GM19193 (cell line): ENCODE measurements around the gene INF2.

ENCODE experiments used
- POLR2A ChIP-seq: IDR thresholded peaks from 4 replicates; pipeline ENCODE4 v1.6.1; 2011; ENCODE audit not compliant: insufficient read depth, insufficient read length; ENCODE audit errors: extremely low read depth

Gene INF2

GRCh38 chr14:104747876-104748275 lies 58.5 kb downstream of the INF2 start:
- no peak for TF ChIP-seq POLR2A

DNA sequence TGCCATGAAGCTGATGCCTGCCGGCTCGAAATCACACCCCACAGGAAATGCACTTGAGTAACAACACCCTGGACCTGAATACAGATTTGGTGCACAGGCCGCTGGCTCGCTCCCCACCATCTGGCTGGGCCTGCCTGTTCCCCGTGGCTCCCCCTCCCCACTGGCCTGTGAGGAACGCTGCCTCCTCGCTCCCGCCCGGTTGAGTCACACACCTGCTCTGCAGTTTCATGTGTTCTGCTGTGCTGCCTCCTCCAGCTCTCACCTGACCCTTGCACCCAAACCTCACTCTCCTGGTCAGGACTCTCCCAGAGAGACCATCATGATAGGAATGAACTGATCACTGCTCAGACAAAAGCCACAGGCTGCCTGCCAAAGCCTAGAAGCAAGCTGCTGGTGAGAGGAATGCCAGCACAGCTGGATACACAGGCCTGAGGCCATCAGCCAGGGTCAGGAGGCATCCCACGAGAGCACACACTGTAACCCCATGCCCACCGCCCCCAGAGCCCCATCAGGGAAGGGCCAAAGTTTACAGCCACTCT lies 59.8 kb downstream of the INF2 start:
- no peak for TF ChIP-seq POLR2A

- no peak for TF ChIP-seq POLR2A
Measured at GRCh38 chr14:104750056-104750752, 60.8 kb downstream of the INF2 start.

DNA sequence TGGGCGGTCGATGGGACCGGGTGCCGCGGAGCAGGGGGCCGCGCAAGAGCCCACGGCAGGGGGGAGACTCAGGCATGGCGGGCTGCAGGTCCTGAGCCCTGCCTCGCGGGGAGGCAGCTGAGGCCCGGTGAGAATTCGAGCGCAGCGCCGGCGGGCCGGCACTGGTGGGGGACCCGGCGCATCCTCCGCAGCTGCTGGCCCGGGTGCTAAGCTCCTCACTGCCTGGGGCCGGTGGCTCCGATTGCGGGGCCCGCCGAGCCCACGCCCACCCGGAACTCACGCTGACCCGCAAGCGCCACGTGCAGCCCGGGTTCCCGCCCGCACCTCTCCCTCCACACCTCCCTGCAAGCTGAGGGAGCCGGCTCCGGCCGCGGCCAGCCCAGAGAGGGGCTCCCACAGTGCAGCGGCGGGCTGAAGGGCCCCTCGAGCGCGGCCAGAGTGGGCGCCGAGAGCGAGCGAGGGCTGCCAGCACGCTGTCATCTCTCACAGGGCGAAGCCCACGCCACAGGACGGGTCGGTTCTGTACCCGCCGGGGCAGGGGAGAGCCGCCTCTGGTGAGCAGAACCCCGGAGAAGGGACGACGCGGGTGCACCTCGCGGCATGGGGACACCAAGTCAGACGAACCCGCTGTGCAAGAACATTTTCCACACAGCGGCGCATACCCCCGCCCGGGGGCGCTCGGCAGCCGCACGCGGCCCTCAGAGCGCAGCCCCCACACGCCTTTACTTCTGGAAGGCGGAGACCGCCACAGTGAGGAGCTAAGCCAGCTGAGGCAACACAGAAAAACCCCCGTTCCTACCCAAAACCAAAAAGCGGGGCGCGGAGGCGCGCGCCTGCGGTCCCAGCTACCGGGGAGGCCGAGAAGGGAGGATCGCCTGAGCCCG lies 62.4 kb downstream of the INF2 start:
- no peak for TF ChIP-seq POLR2A

GRCh38 chr14:104752423-104752734 lies 63.0 kb downstream of the INF2 start:
- TF ChIP-seq POLR2A = peak; percentile 37

DNA sequence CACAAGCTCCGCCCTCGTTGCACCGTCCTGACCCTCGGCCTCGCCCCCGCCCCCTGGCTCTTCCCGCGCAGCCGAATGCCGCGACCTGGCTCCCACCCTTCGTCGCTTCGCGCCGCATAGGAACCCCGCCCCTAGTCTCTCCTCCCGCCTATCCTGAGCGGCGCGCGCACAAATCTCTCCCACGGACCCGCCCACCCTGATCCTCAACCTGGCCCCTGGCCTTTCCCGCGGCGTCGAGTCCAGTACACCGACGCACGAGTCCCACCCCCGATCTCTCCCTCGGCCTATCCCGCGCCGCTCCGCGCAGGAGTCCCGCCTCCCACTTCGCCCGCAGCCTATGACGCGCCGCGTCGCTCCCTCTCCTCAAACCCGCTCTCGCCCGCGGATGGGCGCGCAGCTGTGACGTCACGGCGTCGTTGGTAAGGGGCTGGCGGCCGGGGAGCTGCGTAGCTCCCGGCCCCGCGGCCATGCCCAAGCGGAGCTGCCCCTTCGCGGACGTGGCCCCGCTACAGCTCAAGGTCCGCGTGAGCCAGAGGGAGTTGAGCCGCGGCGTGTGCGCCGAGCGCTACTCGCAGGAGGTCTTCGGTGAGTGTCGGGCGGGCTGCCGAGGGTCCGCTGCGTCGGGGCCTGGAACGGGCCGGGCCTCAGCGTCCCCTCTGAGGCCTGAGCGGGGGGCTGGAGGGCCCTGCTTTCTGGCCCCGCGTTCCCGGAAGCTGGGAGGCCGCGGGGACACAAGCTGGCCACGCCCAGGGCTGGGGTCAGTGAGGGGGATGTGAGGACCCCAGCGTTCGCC lies 63.5 kb downstream of the INF2 start, which contains the start of gene SIVA1:
SIVA1 (plus strand) TSS at position 413 of the 793 bp plus-strand sequence; CDS start at position 468, 55 bp downstream.
- peak; percentile 76 for TF ChIP-seq POLR2A

DNA sequence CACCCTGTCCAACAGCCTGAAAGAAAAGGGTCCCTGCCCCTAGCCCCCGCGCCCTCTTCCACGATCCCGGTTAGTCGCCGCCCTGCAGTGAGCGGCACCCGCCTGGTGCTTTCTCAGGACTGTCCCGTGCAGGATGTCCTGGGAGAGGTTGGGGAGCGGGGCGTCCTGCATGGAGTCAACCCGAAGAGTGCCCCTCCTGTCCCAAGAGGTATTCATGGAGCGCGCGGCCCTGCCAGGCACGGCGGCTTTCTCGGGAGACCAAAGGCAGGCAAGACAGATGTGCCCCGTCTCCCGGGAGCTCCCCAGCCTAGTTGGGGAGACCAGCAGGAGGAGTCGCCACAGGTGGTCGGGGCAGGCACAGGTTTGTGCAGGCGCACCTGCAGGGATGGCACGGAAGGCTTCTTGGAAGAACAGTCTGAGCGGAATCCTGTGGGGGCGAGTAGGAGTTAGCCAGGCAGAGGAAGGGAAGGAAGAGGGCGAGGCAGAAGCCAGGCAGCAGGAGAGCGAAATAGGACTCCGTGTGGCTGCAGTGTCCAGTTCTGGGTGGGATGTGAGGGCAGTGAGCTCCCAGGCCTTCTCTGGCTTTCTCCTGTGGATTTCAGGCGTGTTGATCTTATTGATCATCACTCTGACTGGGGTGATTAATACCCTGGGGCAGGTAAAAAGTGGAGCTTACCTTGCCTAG lies 64.3 kb downstream of the INF2 start:
- TF ChIP-seq POLR2A = no peak

GRCh38 chr14:104754213-104754851 lies 64.9 kb downstream of the INF2 start:
- no peak for TF ChIP-seq POLR2A

DNA sequence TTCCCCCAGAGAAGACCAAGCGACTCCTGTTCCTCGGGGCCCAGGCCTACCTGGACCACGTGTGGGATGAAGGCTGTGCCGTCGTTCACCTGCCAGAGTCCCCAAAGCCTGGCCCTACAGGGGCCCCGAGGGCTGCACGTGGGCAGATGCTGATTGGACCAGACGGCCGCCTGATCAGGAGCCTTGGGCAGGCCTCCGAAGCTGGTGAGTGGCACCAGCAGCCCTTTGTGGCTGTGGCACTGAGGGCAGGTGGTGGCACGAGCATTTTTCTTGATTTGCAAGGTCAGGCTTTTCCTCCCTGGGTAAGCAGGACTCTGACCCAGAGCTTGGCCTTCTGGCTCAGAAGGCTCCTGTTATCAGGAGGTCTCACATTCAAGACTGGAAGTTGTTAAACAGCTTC lies 66.2 kb downstream of the INF2 start:
- TF ChIP-seq POLR2A = no peak

- TF ChIP-seq POLR2A = no peak
Measured at GRCh38 chr14:104756477-104757237, 67.2 kb downstream of the INF2 start.

GRCh38 chr14:104757238-104757585 lies 67.8 kb downstream of the INF2 start:
- TF ChIP-seq POLR2A = no peak

GRCh38 chr14:104757681-104758392 lies 68.4 kb downstream of the INF2 start:
- no peak for TF ChIP-seq POLR2A
